Neuronal stem cell (in vitro differentiated cells): ENCODE results near the gene WNT16.

ENCODE experiments used
- DNase-seq: peaks from one replicate; pipeline ENCODE4 v3.0.0-alpha.2; 2013; ENCODE audit warnings: low spot score
- H2AFZ ChIP-seq: one replicate; pipeline ENCODE4 v1.6.1; 2013; ENCODE audit warnings: mild to moderate bottlenecking, low read length, inconsistent platforms
- H2AK5ac ChIP-seq: 2 replicates; pipeline ENCODE4 v1.6.1; 2013; ENCODE audit warnings: low read depth, mild to moderate bottlenecking, inconsistent platforms, low read length, moderate library complexity, mixed read lengths
- H2BK120ac ChIP-seq: 2 replicates; pipeline ENCODE4 v1.6.1; 2013; ENCODE audit warnings: low read depth, mild to moderate bottlenecking, inconsistent platforms, low read length, moderate library complexity, mixed read lengths
- H2BK12ac ChIP-seq: one replicate; pipeline ENCODE4 v1.6.1; 2013; ENCODE audit warnings: low read length, inconsistent platforms
- H2BK15ac ChIP-seq: 2 replicates; pipeline ENCODE4 v1.6.1; 2013; ENCODE audit warnings: mild to moderate bottlenecking, low read length, inconsistent platforms, mixed read lengths
- H2BK5ac ChIP-seq: one replicate; pipeline ENCODE4 v1.6.1; 2013; ENCODE audit warnings: inconsistent platforms, mild to moderate bottlenecking, low read length, moderate library complexity
- H3K14ac ChIP-seq: one replicate; pipeline ENCODE4 v1.6.1; 2013; ENCODE audit warnings: low read length, inconsistent platforms
- H3K18ac ChIP-seq: 2 replicates; pipeline ENCODE4 v1.6.1; 2013; ENCODE audit warnings: low read length, inconsistent platforms
- H3K23ac ChIP-seq: 2 replicates; pipeline ENCODE4 v1.6.1; 2013; ENCODE audit warnings: low read depth, mild to moderate bottlenecking, mixed read lengths, low read length, inconsistent platforms; ENCODE audit not compliant: poor library complexity
- H3K27ac ChIP-seq: replicated peaks from 3 replicates; pipeline ENCODE4 v1.5.1; 2013; ENCODE audit warnings: low read length, inconsistent platforms
- H3K27me3 ChIP-seq, 3 experiments: 2 replicates each; pipeline ENCODE4 v1.6.1; 2013; ENCODE audit warnings: low read length in 3 of 3, mild to moderate bottlenecking in 2 of 3, inconsistent platforms in 1 of 3, low read depth in 1 of 3, mixed read lengths in 1 of 3, moderate library complexity in 1 of 3; ENCODE audit not compliant: control insufficient read depth in 3 of 3, insufficient read depth in 3 of 3
- H3K36me3 ChIP-seq, 2 donors: replicated peaks in 1 of 2; 2 replicates each; pipeline ENCODE4 v1.6.1; 2013; ENCODE audit warnings: low read length in 2 of 2; ENCODE audit not compliant: control insufficient read depth in 2 of 2, insufficient read depth in 2 of 2
- H3K4ac ChIP-seq: 2 replicates; pipeline ENCODE4 v1.6.1; 2013; ENCODE audit warnings: inconsistent platforms, mild to moderate bottlenecking, low read length, moderate library complexity
- H3K4me1 ChIP-seq, 2 donors: 1 replicate in 1 of 2; 2 replicates in 1 of 2; pipeline ENCODE4 v1.6.1; 2013; ENCODE audit warnings: low read length in 2 of 2, low read depth in 1 of 2; ENCODE audit not compliant: control insufficient read depth in 2 of 2, insufficient read depth in 1 of 2
- H3K4me2 ChIP-seq: one replicate; pipeline ENCODE4 v1.6.1; 2013; ENCODE audit warnings: mild to moderate bottlenecking, low read length, inconsistent platforms; ENCODE audit not compliant: insufficient read depth, poor library complexity, severe bottlenecking
- H3K4me3 ChIP-seq, 2 donors: 2 replicates each; pipeline ENCODE4 v1.5.1; 2013; ENCODE audit warnings: low read length in 2 of 2, mild to moderate bottlenecking in 2 of 2, inconsistent platforms in 1 of 2, moderate library complexity in 1 of 2
- H3K79me1 ChIP-seq: one replicate; pipeline ENCODE4 v1.6.1; 2013; ENCODE audit warnings: low read depth, mild to moderate bottlenecking, inconsistent platforms, low read length, moderate library complexity
- H3K9ac ChIP-seq: one replicate; pipeline ENCODE4 v1.6.1; 2013; ENCODE audit warnings: mild to moderate bottlenecking, low read depth, low read length, inconsistent platforms; ENCODE audit not compliant: poor library complexity
- H3K9me3 ChIP-seq, 2 donors: replicated peaks in 1 of 2; 2 replicates each; pipeline versions ENCODE3 to v1.6.1; 2013; ENCODE audit warnings: low read length in 2 of 2, mild to moderate bottlenecking in 2 of 2, inconsistent platforms in 1 of 2, low read depth in 1 of 2, mixed read lengths in 1 of 2, moderate library complexity in 1 of 2; ENCODE audit not compliant: control insufficient read depth in 2 of 2, insufficient read depth in 1 of 2
- H4K8ac ChIP-seq: one replicate; pipeline ENCODE4 v1.6.1; 2013; ENCODE audit warnings: low read depth, mild to moderate bottlenecking, inconsistent platforms, low read length, moderate library complexity
- H4K91ac ChIP-seq: one replicate; pipeline ENCODE4 v1.6.1; 2013; ENCODE audit warnings: low read length, low read depth, mild to moderate bottlenecking, inconsistent platforms; ENCODE audit not compliant: poor library complexity
- WGBS, 2 donors: extraction: QIAGEN DNeasy Blood & Tissue Kit; methylation state at CpG; one replicate each; pipeline ENCODE4 v1.1.7; 2013; ENCODE audit warnings: missing lambda C conversion rate in 2 of 2, mixed read lengths in 1 of 2; ENCODE audit not compliant: insufficient read length in 2 of 2, insufficient replicate concordance in 1 of 2; ENCODE audit errors: extremely low coverage in 2 of 2; 5-methylcytosine and 5-hydroxymethylcytosine counted together

WNT16 gene

DNA sequence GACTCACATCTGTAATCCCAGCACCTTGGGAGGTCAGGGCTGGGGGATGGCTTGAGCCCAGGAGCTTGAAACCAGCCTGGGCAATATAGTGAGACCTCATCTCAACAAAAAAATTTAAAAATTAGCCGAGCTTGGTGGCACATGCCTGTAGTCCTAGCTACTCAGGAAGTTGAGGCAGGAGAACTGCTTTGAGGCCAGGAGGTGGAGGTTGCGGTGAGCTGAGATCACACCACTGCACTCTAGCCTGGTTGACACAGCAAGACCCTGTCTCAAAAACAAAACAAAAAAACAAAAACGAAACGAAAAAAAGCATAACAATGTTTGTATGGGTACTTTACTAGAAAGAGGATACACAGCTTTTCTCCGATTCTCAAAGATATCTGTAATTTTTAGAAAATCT is 31.8 kb downstream of the WNT16 start:
- Histone ChIP-seq H3K4me1 (no peaks in the 10 kb centered on the region), H3K9ac (no peak overlapping the region), H2BK15ac (no peak overlapping the region), H2AK5ac (no peak overlapping the region), H3K27ac (no peak overlapping the region), H3K27me3 (no peaks in the 10 kb centered on the region), H3K9me3 (no peaks in the 10 kb centered on the region), H3K79me1 (no peaks in the 10 kb centered on the region), H2BK5ac (no peak overlapping the region), H2AFZ (no peak overlapping the region), H4K91ac (no peak overlapping the region), H3K4me3 (no peak overlapping the region), H3K18ac (no peak overlapping the region), H2BK12ac (no peak overlapping the region), H3K14ac (no peak overlapping the region), H3K36me3 (peaks cover 2 to 93% of the 10 kb centered on the region in 2 donors), H3K4me2 (no peak overlapping the region), H3K23ac (no peak overlapping the region), H2BK120ac (no peak overlapping the region), H3K4ac (no peak overlapping the region), H4K8ac (no peak overlapping the region)
- no peak for DNase-seq
- WGBS, 2 donors, result no CpG with 5 or more reads among the region's 5 CpGs

DNA sequence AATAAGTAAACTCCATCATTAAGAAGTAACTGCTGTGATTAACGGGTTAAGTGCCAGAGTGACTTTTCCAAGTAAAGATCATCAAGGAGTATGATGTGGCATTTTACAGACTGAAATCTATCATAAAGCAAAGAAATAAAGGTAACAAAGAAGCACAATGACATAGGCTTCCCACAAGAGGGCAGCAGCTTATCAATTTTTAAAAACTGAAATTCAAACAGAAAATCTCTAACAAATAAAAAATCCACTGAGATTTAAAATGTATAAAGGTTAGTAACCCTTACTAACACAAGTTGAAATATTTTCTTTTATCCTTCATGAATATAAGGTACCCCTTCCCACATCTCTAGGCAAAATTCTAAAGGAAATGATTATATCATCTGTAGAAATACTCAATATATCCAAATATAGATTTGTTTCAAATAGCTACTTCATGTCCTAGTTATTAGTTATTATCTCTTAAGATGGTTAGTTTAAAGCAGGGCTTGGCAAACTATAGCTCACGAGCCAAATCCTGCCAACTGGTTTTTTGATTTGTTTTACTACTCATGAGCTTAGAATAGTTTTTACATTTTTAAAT is 38.1 kb downstream of the WNT16 start:
- no peaks in the 10 kb centered on the region for H3K79me1 ChIP-seq
- no peak overlapping the region for H3K4me3 ChIP-seq
- H2BK120ac ChIP-seq, result no peak overlapping the region
- peak; percentile 6 for DNase-seq
- peaks cover 6 to 75% of the 10 kb centered on the region in 2 donors for H3K36me3 ChIP-seq
- H3K23ac ChIP-seq, result no peak overlapping the region
- no peak overlapping the region for H2AFZ ChIP-seq
- no peak overlapping the region for H3K14ac ChIP-seq
- H2BK15ac ChIP-seq, result no peak overlapping the region
- H3K27me3 ChIP-seq, result no peaks in the 10 kb centered on the region
- no peak overlapping the region for H4K91ac ChIP-seq
- no peak overlapping the region for H3K27ac ChIP-seq
- no peak overlapping the region for H2BK12ac ChIP-seq
- H4K8ac ChIP-seq, result no peak overlapping the region
- H2BK5ac ChIP-seq, result no peak overlapping the region
- no peak overlapping the region for H3K4me2 ChIP-seq
- H3K9me3 ChIP-seq, result no peaks in the 10 kb centered on the region
- no peak overlapping the region for H3K4ac ChIP-seq
- no peak overlapping the region for H2AK5ac ChIP-seq
- no peaks in the 10 kb centered on the region for H3K4me1 ChIP-seq
- no peak overlapping the region for H3K18ac ChIP-seq
- no peak overlapping the region for H3K9ac ChIP-seq
- WGBS, 2 donors, result no CpG with 5 or more reads among the region's 2 CpGs

DNA sequence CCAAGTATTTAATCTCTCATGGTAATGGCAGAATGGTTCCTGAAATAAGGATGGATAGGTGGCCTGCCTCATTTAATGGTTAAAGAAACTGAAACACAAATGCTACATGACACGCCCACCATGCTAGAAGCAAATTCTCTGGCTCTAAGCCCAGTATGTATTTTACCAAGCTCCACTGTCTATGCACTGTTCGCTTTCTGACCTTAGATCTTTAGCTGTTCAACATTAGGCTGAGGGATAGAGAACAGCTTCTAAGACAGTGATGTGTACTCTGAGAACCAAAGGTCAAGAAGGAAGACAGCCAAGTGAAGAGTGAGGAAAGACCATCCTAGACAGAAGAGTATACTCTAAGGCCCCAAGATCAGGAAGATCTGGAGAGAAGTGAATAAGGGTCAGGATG is 40.7 kb downstream of the WNT16 start:
- Histone ChIP-seq H3K4me3 (no peak overlapping the region), H3K9me3 (no peaks in the 10 kb centered on the region), H4K91ac (no peak overlapping the region), H3K9ac (no peak overlapping the region), H2BK15ac (no peak overlapping the region), H2BK12ac (no peak overlapping the region), H3K14ac (no peak overlapping the region), H3K79me1 (no peaks in the 10 kb centered on the region), H4K8ac (no peak overlapping the region), H3K27ac (no peak overlapping the region), H3K23ac (no peak overlapping the region), H3K27me3 (no peaks in the 10 kb centered on the region), H2BK5ac (no peak overlapping the region), H3K36me3 (peaks cover 4 to 74% of the 10 kb centered on the region in 2 donors), H3K4ac (no peak overlapping the region), H2AK5ac (no peak overlapping the region), H3K18ac (no peak overlapping the region), H3K4me1 (no peaks in the 10 kb centered on the region), H2AFZ (no peak overlapping the region), H3K4me2 (no peak overlapping the region), H2BK120ac (no peak overlapping the region)
- DNase-seq, result no peak
- no CpG with 5 or more reads among the region's 2 CpGs for WGBS, 2 donors

DNA sequence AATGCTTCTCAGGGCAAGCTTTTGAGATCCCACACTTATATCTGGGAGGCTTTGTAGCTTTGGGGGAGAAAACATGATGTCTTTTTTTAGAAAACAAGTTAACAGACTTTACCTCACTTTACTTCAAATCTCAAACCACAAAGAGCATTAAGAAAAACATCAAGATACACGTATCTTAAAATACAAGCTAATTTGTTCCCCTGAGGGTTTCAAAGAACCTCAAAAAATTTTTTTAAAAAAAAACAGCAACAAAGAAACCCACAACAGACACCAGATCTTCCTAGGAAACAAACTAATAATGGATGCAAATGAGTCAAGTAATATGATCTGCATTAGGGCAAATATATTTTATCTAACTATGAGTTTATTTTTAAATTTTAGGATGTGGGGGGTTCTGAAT is 42.6 kb downstream of the WNT16 start:
- no peak overlapping the region for H2BK12ac ChIP-seq
- H3K36me3 ChIP-seq, result peaks cover 8 to 82% of the 10 kb centered on the region in 2 donors
- no peak for DNase-seq
- H2AFZ ChIP-seq, result no peak overlapping the region
- no peak overlapping the region for H2BK15ac ChIP-seq
- no peak overlapping the region for H3K9ac ChIP-seq
- H3K27me3 ChIP-seq, result no peaks in the 10 kb centered on the region
- H2BK120ac ChIP-seq, result no peak overlapping the region
- H3K9me3 ChIP-seq, result no peaks in the 10 kb centered on the region
- H3K23ac ChIP-seq, result no peak overlapping the region
- WGBS, 2 donors, result no CpG with 5 or more reads among the region's 1 CpG
- no peak overlapping the region for H3K18ac ChIP-seq
- H3K4me3 ChIP-seq, result no peak overlapping the region
- H3K4ac ChIP-seq, result no peak overlapping the region
- H3K27ac ChIP-seq, result no peak overlapping the region
- H3K79me1 ChIP-seq, result no peaks in the 10 kb centered on the region
- no peak overlapping the region for H3K4me2 ChIP-seq
- no peaks in the 10 kb centered on the region for H3K4me1 ChIP-seq
- H4K91ac ChIP-seq, result no peak overlapping the region
- H2BK5ac ChIP-seq, result no peak overlapping the region
- no peak overlapping the region for H4K8ac ChIP-seq
- H3K14ac ChIP-seq, result no peak overlapping the region
- H2AK5ac ChIP-seq, result no peak overlapping the region
